Stimulated activated CD8-positive, alpha-beta memory T cell treated with anti-CD3 and anti-CD28 coated beads, Interleukin-7, amount 100 ng/mL, for 1 hour (primary cell): ENCODE data around the gene CIDEC.

Experiments
- DNase-seq, 2 donors: peaks; one replicate each; pipeline ENCODE4 v3.0.0-alpha.2; 2020; ENCODE audit warnings: low read depth in 2 of 2

CIDEC gene

DNA sequence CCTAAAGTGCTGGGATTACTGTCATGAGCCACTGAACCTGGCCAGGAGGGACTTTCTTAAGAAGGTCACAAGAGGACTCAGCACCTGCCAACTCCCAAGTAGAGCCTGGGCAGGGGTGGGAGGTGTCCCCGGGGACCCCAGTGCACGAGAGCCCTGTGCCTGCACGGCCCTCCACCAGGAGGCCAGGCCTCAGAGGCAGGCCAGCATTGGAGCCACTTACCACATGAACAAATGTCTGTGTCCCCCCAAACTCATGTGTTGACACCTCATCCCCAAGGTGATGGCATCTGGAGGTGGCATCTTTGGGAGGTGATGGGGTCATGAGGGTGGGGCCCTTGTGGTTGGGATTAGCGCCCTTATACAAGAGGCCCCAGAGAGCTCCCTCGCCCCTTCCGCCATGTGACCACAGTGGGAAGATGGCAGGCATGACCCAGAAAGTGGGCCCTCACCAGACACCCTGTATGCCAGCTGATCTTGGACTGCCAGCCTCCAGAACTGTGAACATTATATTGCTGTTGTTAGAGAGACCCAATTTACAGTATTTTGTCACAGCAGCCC, 33.0 kb downstream of the CIDEC start:
- DNase-seq = no peak

GRCh38 chr3:9846231-9846630, 33.8 kb downstream of the CIDEC start:
- DNase-seq = no peak

- peak; percentile 93 to 98 for DNase-seq
Measured at GRCh38 chr3:9843715-9844438, 36.2 kb downstream of the CIDEC start, which contains the start of gene RPUSD3. TSS of gene RPUSD3 (minus strand) at chr3:9844008. CDS start at chr3:9843990, 18 bp downstream.

DNA sequence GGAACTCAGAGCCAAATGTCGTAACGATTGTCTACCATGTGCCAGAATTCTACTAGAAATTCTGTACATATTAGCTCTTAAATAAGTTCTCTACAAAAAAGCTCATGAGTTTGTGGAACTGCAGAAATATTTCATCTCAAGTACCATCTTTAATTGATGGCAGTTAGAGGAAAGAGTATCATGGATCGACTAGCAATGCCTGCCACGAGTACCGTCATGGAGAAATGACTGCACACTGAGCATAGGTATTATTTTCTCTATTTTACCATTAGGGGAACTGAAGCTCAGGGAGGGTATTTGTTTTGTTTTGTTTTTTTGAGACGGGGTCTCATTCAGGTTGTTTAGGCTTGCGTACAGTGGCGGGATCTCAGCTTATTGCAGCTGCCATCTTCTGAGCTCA, 39.0 kb downstream of the CIDEC start:
- DNase-seq = no peak

DNA sequence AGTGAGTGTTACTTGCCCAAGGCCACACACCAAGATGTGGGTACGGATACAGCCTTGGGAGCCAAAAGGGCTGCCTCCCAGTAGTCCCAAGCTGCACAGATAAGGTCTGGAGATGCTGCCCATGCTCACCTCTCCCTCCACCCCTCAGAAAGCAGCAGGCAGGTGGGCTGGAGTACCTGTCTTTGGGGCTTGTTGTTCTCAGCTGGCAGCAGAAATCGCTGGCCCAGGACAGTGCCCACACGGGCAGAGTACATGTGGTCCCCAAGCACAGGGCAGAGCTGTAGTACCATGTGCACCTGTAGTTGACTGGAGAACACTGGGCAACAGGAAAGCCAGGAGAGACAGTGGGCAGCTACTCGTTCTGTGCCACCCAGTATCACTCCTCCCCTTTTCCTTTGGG, 41.2 kb downstream of the CIDEC start:
- DNase-seq = no peak

DNA sequence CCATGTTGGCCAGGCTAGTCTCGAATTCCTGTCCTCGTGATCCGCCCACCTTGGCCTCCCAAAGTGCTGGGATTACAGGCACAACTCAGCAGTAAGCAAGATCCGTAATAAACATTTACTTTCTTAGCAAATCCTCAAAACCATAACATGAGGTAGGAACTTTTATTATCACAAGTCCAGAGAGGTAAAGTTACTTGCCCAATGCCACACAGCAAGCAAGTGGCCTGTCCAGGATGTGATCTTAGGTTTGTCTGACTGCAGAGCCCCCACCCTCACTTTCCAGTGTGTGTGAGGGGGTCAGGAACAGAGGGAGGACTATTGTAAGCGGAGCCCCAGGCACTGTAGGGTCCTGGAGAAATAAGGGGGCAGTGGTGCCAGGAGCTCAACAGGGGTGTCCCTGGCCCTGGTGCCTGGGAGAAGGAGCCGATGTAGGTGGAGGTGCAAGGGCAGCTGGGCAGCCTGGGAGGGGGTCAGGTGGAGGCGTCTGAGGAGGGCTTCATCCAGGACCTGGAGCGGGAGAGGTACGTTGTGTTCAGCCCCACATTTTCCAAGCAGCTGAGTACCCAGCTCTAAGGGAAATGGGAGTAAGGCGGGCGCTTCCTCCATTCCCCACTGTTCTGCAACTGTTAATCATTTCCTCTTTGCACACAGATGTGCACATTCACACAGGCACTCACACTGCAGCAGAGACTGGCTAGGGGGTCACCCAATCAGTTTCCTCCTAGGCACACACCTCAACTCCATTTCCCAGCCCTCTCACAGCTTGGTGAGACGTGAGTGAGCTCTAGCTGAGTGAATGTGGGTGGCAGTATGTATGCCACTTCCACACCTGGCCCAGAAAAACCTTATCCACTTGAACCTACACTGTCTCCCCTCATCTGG, 42.1 kb downstream of the CIDEC start:
- DNase-seq = no peak

DNA sequence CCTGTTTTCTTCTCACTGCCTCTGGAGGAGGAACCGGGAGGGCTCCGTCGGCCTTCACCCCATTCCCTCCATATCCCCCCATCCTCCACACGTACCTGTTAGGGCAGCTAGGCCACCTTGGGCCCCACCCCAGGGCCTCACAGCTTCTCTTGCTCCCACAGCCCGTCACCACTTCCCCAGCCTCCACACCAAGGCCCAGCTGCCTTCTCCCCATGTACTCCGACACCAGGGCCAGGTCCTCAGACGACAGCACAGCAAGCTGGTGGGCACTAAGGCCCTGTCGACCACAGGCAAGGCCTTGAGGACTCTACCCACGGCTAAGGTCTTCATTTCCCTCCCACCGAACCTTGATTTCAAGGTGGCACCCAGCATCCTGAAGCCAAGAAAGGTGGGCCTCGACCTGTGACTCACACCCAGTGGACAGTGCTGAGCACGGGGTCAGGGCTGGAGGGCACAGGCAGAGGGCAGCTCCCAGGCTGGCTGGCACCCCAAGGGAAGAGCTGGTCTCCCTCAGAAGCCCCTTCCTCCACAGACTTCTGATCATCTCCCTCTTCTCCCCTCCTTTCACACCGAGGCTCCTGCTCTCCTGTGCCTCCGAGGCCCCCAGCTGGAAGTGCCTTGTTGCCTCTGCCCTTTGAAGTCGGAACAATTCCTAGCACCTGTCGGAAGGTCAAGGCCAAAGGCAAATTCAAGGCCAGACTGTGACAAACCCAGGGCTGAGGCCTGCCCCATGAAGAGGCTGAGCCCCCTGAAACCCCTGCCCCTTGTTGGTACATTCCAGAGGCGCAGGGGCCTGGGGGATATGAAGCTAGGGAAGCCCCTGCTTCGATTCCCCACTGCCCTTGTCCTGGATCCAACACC, 45.3 kb downstream of the CIDEC start:
- no peak for DNase-seq

- no peak for DNase-seq
Measured at GRCh38 chr3:9833078-9833477, 47.0 kb downstream of the CIDEC start.

- DNase-seq = no peak
Measured at GRCh38 chr3:9831253-9831652, 48.8 kb downstream of the CIDEC start.

DNA sequence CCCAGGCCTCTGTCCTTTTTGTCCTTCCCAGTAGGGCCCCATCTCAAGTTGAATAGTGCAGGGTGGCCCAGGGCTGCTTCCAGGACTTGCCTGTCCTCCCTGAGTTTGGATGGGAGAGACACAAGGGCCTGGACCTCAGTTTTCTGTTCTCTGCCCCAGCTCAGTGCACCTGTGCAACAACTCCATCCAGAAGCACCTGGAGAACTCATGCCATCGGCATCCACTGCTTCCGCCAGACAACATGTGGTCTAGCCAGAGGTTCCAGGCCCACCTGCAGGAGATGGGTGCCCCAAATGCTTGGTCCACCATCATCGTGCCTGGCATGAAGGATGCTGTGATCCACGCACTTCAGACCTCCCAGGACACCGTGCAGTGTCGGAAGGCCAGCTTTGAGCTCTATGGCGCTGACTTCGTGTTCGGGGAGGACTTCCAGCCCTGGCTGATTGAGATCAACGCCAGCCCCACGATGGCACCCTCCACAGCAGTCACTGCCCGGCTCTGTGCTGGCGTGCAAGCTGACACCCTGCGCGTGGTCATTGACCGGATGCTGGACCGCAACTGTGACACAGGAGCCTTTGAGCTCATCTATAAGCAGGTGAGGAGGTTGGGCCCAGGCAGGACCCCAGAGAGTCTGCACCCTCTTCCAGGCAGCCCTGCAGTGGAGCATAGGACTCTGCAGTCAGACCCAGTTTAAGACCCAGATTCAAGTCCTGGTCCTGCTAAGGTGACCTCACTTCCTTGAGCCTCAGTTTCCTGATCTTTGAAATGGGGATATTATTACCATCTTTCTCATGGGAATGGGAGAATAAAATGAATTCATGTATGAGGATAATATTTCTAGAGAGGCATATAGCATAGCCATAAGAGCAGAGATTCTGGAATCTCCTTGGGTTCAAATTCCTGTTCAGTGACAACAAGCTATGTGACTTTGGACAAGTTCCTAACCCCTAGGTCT, 51.0 kb downstream of the CIDEC start:
- DNase-seq = no peak

DNA sequence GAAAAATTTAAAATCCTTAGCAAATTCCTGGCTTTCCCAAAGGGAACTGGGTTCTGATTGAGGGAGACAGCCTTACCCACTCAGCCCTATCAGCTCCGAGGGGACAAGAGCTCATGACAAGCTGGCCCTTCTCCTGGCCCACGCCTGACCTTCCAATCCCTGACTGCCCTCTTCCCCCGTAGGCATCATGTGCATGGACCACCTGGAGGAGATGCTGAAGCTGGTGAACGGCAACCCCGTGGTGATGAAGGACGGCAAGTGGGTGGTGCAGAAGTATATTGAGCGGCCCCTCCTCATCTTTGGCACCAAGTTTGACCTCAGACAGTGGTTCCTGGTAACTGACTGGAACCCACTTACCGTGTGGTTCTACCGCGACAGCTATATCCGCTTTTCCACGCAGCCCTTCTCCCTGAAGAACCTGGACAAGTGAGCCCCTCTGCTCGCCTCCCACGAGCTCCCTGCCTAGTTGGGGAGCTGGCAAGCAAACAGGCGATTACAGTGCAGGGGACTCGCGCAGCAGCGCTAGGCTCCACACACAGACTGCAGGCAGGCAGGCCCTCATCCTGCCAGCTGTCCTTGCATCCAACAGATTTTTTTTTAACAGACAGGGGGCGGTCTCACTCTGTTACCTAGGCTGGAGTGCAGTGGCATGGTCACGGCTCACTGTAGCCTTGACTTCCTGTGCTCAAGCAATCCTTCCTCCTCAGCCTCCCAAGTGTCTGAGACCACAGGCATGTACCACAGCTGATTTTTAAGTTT, 53.1 kb downstream of the CIDEC start:
- no peak for DNase-seq

DNA sequence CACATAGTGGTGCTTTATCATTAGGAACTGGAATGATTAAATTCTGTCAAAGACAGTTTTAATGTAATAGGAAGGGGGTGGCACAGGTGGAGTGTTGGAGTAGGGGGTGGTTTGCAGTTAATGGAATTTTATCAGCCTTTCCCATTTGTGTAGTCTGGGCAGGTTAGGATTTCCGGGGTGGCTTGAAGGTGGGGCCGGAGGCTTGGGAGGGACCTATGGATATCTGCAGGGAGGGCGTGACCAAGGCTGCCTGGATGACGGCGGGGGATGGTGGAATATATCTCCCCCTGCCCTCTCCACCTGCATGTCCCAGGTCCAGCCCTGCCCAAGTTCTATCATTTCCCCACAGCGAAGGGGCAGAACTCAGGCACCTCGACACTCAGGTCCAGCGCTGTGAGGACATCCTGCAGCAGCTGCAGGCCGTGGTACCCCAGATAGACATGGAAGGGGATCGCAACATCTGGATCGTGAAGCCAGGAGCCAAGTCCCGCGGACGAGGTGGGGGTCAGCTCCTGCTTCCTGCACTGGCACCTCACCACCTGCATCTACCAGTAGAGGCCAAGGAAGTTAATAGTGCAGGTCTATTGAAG, 54.5 kb downstream of the CIDEC start:
- no peak for DNase-seq

GRCh38 chr3:9820946-9821345, 59.1 kb downstream of the CIDEC start:
- DNase-seq = no peak

DNA sequence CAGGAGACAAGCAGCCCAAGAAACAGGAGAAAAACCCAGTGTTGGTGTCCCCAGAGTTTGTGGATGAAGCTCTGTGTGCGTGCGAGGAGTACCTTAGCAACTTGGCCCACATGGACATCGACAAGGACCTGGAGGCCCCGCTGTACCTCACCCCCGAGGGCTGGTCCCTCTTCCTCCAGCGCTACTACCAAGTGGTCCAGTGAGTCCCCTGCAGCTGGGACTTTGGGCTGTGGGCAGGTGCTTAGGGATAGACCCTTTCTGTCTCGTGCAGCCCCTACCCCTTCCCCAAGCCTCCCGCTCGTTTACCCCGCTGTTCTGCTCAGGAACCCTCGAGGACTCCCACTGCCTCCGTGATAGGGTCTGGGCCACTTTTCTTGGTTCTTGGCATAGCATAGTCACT, 59.5 kb downstream of the CIDEC start:
- no peak for DNase-seq

DNA sequence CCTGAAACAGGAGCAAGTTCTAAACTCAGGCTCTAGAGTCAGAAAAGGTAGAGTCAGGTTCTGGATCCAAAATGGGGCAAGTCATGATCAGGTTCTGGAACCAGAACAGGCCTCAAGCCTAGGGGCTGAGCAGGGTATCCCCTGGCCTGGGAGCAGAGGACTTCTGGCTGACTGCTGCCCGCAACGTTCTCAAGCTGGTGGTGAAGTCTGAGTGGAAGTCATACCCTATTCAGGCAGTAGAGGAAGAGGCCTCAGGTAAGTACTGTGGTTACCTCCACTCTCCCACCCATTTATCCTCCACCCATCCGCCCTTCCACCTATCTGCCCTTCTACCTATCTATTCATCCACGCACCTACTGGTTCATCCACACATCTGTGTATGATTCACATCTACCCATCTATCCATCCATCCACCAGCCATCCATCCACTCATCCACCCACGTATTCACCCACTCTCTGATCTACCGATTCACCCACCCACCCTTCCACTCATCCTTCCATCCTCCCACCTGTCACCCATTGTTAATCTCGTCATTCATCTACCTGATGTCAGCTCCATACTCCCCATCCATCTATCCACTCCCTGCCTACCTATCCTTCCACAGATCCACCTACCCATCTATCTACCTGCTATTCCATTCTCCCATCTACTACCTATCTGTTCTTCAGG, 61.3 kb downstream of the CIDEC start:
- DNase-seq = no peak

- no peak for DNase-seq
Measured at GRCh38 chr3:9817436-9817835, 62.6 kb downstream of the CIDEC start.
